OCI-LY3 (cell line): ENCODE results near the gene SIGLEC14.

Experiments
- EZH2phosphoT487 ChIP-seq: fragments of 200-600 bp; shearing (Covaris generic); IDR thresholded peaks from 2 replicates; pipeline ENCODE4 v1.6.1; 2018; ENCODE audit warnings: antibody characterized with exemption, mixed run types, low read depth
- TF ChIP-seq, protein P1 (sequence below): fragments of 200-600, 300-600 bp; sonication (generic); IDR thresholded peaks from 2 replicates; pipeline ENCODE4 v1.5.1; 2014; ENCODE audit warnings: antibody characterized with exemption, low read length, low read depth

DNA sequence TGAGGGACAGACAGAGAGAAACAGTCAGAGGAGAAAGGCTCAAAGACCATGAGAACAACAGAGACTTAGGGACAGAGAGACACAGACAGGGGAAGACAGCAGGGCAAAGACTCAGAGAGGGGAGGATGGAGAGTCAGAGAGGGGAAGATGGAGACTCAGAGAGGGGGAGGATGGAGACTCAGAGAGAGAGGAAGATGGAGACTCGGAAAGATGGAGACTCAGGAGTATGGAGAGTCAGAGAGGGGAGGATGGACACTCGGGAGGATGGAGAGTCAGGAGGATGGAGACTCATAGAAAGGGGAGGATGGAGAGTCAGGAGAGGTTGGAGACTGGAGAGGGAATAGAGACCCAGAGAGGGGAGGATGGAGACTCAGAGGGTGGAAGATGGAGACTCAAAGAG is 47.2 kb upstream of the SIGLEC14 start:
- TF ChIP-seq, protein P1, sequence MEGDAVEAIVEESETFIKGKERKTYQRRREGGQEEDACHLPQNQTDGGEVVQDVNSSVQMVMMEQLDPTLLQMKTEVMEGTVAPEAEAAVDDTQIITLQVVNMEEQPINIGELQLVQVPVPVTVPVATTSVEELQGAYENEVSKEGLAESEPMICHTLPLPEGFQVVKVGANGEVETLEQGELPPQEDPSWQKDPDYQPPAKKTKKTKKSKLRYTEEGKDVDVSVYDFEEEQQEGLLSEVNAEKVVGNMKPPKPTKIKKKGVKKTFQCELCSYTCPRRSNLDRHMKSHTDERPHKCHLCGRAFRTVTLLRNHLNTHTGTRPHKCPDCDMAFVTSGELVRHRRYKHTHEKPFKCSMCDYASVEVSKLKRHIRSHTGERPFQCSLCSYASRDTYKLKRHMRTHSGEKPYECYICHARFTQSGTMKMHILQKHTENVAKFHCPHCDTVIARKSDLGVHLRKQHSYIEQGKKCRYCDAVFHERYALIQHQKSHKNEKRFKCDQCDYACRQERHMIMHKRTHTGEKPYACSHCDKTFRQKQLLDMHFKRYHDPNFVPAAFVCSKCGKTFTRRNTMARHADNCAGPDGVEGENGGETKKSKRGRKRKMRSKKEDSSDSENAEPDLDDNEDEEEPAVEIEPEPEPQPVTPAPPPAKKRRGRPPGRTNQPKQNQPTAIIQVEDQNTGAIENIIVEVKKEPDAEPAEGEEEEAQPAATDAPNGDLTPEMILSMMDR: no peak
- no peak for TF ChIP-seq EZH2phosphoT487
